GM23338 (cell line): ENCODE measurements around the gene PRRG3. TPM values are rescaled to one million over a fixed set of nuclear protein-coding genes. Genes with fewer than 3 reads are reported as not detected.

Experiments
- ATAC-seq: fragments of 200-7000 bp; cut with Tn5 transposase; 3 replicates; pipeline ENCODE4 v1.9.1; 2020
- DNase-seq: peaks from one replicate; pipeline ENCODE4 v3.0.0-alpha.2; 2015; ENCODE audit warnings: low spot score
- H2AFZ ChIP-seq: fragments of 200-600 bp; sonication (generic); 2 replicates; pipeline ENCODE4 v1.8.0; 2016; ENCODE audit warnings: antibody characterized with exemption, mild to moderate bottlenecking, moderate library complexity
- H3F3A ChIP-seq: fragments of 200-600 bp; sonication (generic); replicated peaks from 2 replicates; pipeline ENCODE4 v1.8.0; 2017; ENCODE audit warnings: antibody characterized with exemption, mixed run types, low read depth
- H3K27ac ChIP-seq: fragments of 200-600 bp; sonication (generic); 2 replicates; pipeline ENCODE4 v1.6.1; 2016; ENCODE audit warnings: low read depth
- H3K27me3 ChIP-seq: fragments of 200-600 bp; sonication (generic); 2 replicates; pipeline ENCODE4 v1.8.0; 2016; ENCODE audit warnings: mild to moderate bottlenecking, mixed run types, moderate library complexity; ENCODE audit not compliant: insufficient read depth
- H3K36me3 ChIP-seq: fragments of 200-600 bp; sonication (generic); 2 replicates; pipeline ENCODE4 v1.8.0; 2016; ENCODE audit warnings: mild to moderate bottlenecking; ENCODE audit not compliant: insufficient read depth
- H3K4me1 ChIP-seq: fragments of 200-600 bp; sonication (generic); 2 replicates; pipeline ENCODE4 v1.8.0; 2016; ENCODE audit warnings: mild to moderate bottlenecking, moderate library complexity; ENCODE audit not compliant: insufficient read depth
- H3K4me2 ChIP-seq: fragments of 200-600 bp; sonication (generic); 2 replicates; pipeline ENCODE4 v1.7.1; 2017; ENCODE audit warnings: mixed run types
- H3K4me3 ChIP-seq: fragments of 200-600 bp; sonication (generic); 2 replicates; pipeline ENCODE4 v1.6.1; 2016; ENCODE audit warnings: mixed run types
- H3K79me2 ChIP-seq: fragments of 200-600 bp; sonication (generic); replicated peaks from 2 replicates; pipeline ENCODE4 v1.8.0; 2017; ENCODE audit warnings: mild to moderate bottlenecking; ENCODE audit not compliant: insufficient read depth
- H3K9me2 ChIP-seq: fragments of 200-600 bp; sonication (generic); 2 replicates; pipeline ENCODE4 v1.8.0; 2017; ENCODE audit not compliant: insufficient read depth
- H4K20me1 ChIP-seq: fragments of 200-600 bp; sonication (generic); replicated peaks from 2 replicates; pipeline ENCODE4 v1.8.0; 2017; ENCODE audit warnings: mild to moderate bottlenecking; ENCODE audit not compliant: insufficient read depth
- H3K27ac Mint-ChIP-seq: 2 replicates; pipeline ENCODE4 v1.8.0; 2020; ENCODE audit warnings: inconsistent platforms, mild to moderate bottlenecking, moderate library complexity, mixed read lengths
- H3K27me3 Mint-ChIP-seq: 3 replicates; pipeline ENCODE4 v1.8.0; 2022; ENCODE audit warnings: low read depth, mild to moderate bottlenecking, moderate library complexity, mixed read lengths, inconsistent platforms; ENCODE audit not compliant: insufficient read depth, poor library complexity
- H3K36me3 Mint-ChIP-seq: 3 replicates; pipeline ENCODE4 v1.8.0; 2021; ENCODE audit warnings: low read depth, mild to moderate bottlenecking, inconsistent platforms, moderate library complexity, mixed read lengths
- H3K4me1 Mint-ChIP-seq: 3 replicates; pipeline ENCODE4 v1.8.0; 2020; ENCODE audit warnings: mild to moderate bottlenecking, inconsistent platforms, mixed read lengths
- H3K4me3 Mint-ChIP-seq: 3 replicates; pipeline ENCODE4 v1.8.0; 2021; ENCODE audit warnings: moderate library complexity, mild to moderate bottlenecking, inconsistent platforms, mixed read lengths
- H3K9me3 Mint-ChIP-seq: 3 replicates; pipeline ENCODE4 v1.8.0; 2020; ENCODE audit warnings: moderate library complexity, mild to moderate bottlenecking, inconsistent platforms, mixed read lengths
- CREB1 ChIP-seq: fragments of 250-450 bp; sonication (Bioruptor Pico); IDR thresholded peaks from 2 replicates; pipeline ENCODE4 v1.5.0; 2020; ENCODE audit warnings: low read depth, mild to moderate bottlenecking, moderate library complexity
- CTCF ChIP-seq, 2 experiments: fragments of 200-600 bp in 1 of 2; sonication (generic) in 1 of 2; conservative IDR thresholded peaks; 2 replicates each; pipeline versions ENCODE4 v1.5.1 to v1.6.1; 2016 to 2017; ENCODE audit warnings: antibody characterized with exemption in 2 of 2, low read depth in 2 of 2, mild to moderate bottlenecking in 2 of 2, moderate library complexity in 1 of 2
- EZH2 ChIP-seq: fragments of 200-600 bp; sonication (generic); IDR thresholded peaks from one replicate; pipeline ENCODE4 v1.8.0; 2017; ENCODE audit warnings: antibody characterized with exemption, mild to moderate bottlenecking, low read depth; ENCODE audit not compliant: unreplicated experiment
- EZH2phosphoT487 ChIP-seq: fragments of 200-600 bp; sonication (generic); IDR thresholded peaks from one replicate; pipeline ENCODE4 v1.8.1; 2018; ENCODE audit warnings: antibody characterized with exemption; ENCODE audit not compliant: unreplicated experiment
- JUNB ChIP-seq: IDR thresholded peaks from one replicate; pipeline ENCODE4 v1.6.1; 2016; ENCODE audit warnings: antibody characterized with exemption; ENCODE audit not compliant: unreplicated experiment
- NANOG ChIP-seq: IDR thresholded peaks from 2 replicates; pipeline ENCODE4 v1.6.1; 2016; ENCODE audit warnings: antibody characterized with exemption, borderline replicate concordance
- POLR2AphosphoS5 ChIP-seq: IDR thresholded peaks from 2 replicates; pipeline ENCODE4 v1.6.1; 2016; ENCODE audit warnings: antibody characterized with exemption, low read depth
- REST ChIP-seq: IDR thresholded peaks from one replicate; pipeline ENCODE4 v1.6.1; 2018; ENCODE audit warnings: antibody characterized with exemption; ENCODE audit not compliant: unreplicated experiment
- STAT1 ChIP-seq: IDR thresholded peaks from one replicate; pipeline ENCODE4 v1.6.1; 2016; ENCODE audit warnings: antibody characterized with exemption; ENCODE audit not compliant: unreplicated experiment
- ZNF114 ChIP-seq: fragments of 250-450 bp; sonication (Bioruptor Pico); IDR thresholded peaks from 2 replicates; pipeline ENCODE4 v1.5.0; 2020; ENCODE audit warnings: mild to moderate bottlenecking, moderate library complexity
- ZNF331 ChIP-seq: fragments of 250-450 bp; sonication (Bioruptor Pico); IDR thresholded peaks from 2 replicates; pipeline ENCODE4 v1.5.0; 2020; ENCODE audit warnings: low read depth, mild to moderate bottlenecking, moderate library complexity
- ZNF462 ChIP-seq: fragments of 250-450 bp; sonication (Bioruptor Pico); IDR thresholded peaks from 2 replicates; pipeline ENCODE4 v1.5.0; 2020; ENCODE audit warnings: mild to moderate bottlenecking, moderate library complexity
- polyA plus RNA-seq: library from polyadenylated mRNA; unstranded; fragments of >200 nt; fragmentation: Nextera tagmentation; extraction: Ambion mirVana; gene quantifications from 2 replicates; pipeline ENCODE4 v1.2.1, GENCODE V29; 2016
- total RNA-seq: library from RNA; depleted of rRNA; stranded (reverse); fragments of >200 nt; shearing (Covaris generic); gene quantifications from 2 replicates; pipeline ENCODE4 v1.2.3, GENCODE V29; 2014
- TF ChIP-seq, protein P1 (sequence below): IDR thresholded peaks from 2 replicates; pipeline ENCODE4 v1.6.1; 2016; ENCODE audit warnings: antibody characterized with exemption

PRRG3 gene
- total and polyA plus RNA-seq, 2 experiments from 2014 or later, result 5.0 to 10.6 TPM

GRCh38 chrX:151754641-151755215 lies 59.5 kb downstream of the PRRG3 start:
- Histone ChIP-seq H2AFZ (no peak overlapping the region), H3K79me2 (no peaks in the 10 kb centered on the region), H3K4me1 (no peaks in the 10 kb centered on the region), H3K4me3 (no peak overlapping the region), H3F3A (no peaks in the 10 kb centered on the region), H3K27ac (no peak overlapping the region), H4K20me1 (no peaks in the 10 kb centered on the region), H3K9me2 (no peaks in the 10 kb centered on the region), H3K27me3 (no peaks in the 10 kb centered on the region), H3K4me2 (no peak overlapping the region), H3K36me3 (no peaks in the 10 kb centered on the region)
- no peak for TF ChIP-seq REST
- no peak for TF ChIP-seq ZNF331 (CRISPR knock-in tag)
- TF ChIP-seq POLR2AphosphoS5, result no peak
- TF ChIP-seq EZH2phosphoT487, result no peak
- TF ChIP-seq, protein P1, sequence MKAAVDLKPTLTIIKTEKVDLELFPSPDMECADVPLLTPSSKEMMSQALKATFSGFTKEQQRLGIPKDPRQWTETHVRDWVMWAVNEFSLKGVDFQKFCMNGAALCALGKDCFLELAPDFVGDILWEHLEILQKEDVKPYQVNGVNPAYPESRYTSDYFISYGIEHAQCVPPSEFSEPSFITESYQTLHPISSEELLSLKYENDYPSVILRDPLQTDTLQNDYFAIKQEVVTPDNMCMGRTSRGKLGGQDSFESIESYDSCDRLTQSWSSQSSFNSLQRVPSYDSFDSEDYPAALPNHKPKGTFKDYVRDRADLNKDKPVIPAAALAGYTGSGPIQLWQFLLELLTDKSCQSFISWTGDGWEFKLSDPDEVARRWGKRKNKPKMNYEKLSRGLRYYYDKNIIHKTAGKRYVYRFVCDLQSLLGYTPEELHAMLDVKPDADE, result no peak
- no peak for TF ChIP-seq JUNB
- no peak for TF ChIP-seq CREB1 (CRISPR knock-in tag)
- TF ChIP-seq EZH2, result no peak
- no peak for TF ChIP-seq ZNF462 (CRISPR knock-in tag)
- TF ChIP-seq ZNF114 (CRISPR knock-in tag), result no peak
- TF ChIP-seq STAT1, result no peak
- TF ChIP-seq NANOG, result no peak
- TF ChIP-seq CTCF (conservative IDR thresholded peaks at IDR 0.05; ENCODE audit: low read depth in 2 of 2), result no peak
- Mint-ChIP-seq H3K27me3 (peaks cover 5% of the 10 kb centered on the region), H3K36me3 (no peaks in the 10 kb centered on the region), H3K4me3 (no peak overlapping the region), H3K4me1 (peaks cover 3% of the 10 kb centered on the region; the same call in 2 of the 3 replicates), H3K27ac (no peak overlapping the region), H3K9me3 (no peaks in the 10 kb centered on the region)
- DNase-seq, result no peak
- ATAC-seq, result no peak
